Neural crest cell (in vitro differentiated cells): ENCODE measurements around the gene INSYN2A. TPM values are rescaled to one million over a fixed set of nuclear protein-coding genes. Genes with fewer than 3 reads are reported as not detected.

Source experiments
- DNase-seq: peaks from one replicate; pipeline ENCODE4 v3.0.0; 2021; ENCODE audit warnings: low read depth, mixed read lengths, low spot score
- H3K27ac Mint-ChIP-seq: one replicate; pipeline ENCODE4 v1.8.0; 2021; ENCODE audit warnings: mild to moderate bottlenecking, mixed read lengths; ENCODE audit not compliant: unreplicated experiment
- H3K27me3 Mint-ChIP-seq: 2 replicates; pipeline ENCODE4 v1.8.0; 2021; ENCODE audit warnings: low read depth, mild to moderate bottlenecking, mixed read lengths
- H3K36me3 Mint-ChIP-seq: 2 replicates; pipeline ENCODE4 v1.8.0; 2021; ENCODE audit warnings: low read depth, mild to moderate bottlenecking, mixed read lengths
- H3K4me1 Mint-ChIP-seq: 2 replicates; pipeline ENCODE4 v1.8.0; 2021; ENCODE audit warnings: mixed read lengths
- H3K4me3 Mint-ChIP-seq: one replicate; pipeline ENCODE4 v1.8.0; 2021; ENCODE audit warnings: mild to moderate bottlenecking, mixed read lengths
- H3K9me3 Mint-ChIP-seq: 2 replicates; pipeline ENCODE4 v1.8.0; 2021; ENCODE audit warnings: mixed read lengths
- CTCF ChIP-seq: fragments of 200-600 bp; sonication (generic); conservative IDR thresholded peaks from 2 replicates; pipeline ENCODE4 v1.5.0; 2021; ENCODE audit warnings: antibody characterized with exemption, mild to moderate bottlenecking
- total RNA-seq: library from RNA; stranded (reverse); gene quantifications from 2 replicates; pipeline ENCODE4 v1.2.1, GENCODE V29; 2021

The INSYN2A gene
- total RNA-seq, 1 donor from 2014 or later: 0.12 TPM

GRCh38 chr10:127195571-127196281 lies 665 bp downstream of the INSYN2A start:
- H3K9me3 Mint-ChIP-seq: no peaks in the 10 kb centered on the region
- H3K27me3 Mint-ChIP-seq: peaks cover 66% of the 10 kb centered on the region
- DNase-seq: peak; percentile 16
- no peaks in the 10 kb centered on the region for H3K36me3 Mint-ChIP-seq
- H3K4me3 Mint-ChIP-seq: peak overlapping the region; percentile 31
- no peak for TF ChIP-seq CTCF
- H3K4me1 Mint-ChIP-seq: peaks cover 5% of the 10 kb centered on the region
- no peak overlapping the region for H3K27ac Mint-ChIP-seq

GRCh38 chr10:127195041-127195506 lies 1.3 kb downstream of the INSYN2A start:
- H3K4me1 Mint-ChIP-seq: peaks cover 5% of the 10 kb centered on the region
- peaks cover 66% of the 10 kb centered on the region for H3K27me3 Mint-ChIP-seq
- TF ChIP-seq CTCF: no peak
- no peaks in the 10 kb centered on the region for H3K9me3 Mint-ChIP-seq
- no peaks in the 10 kb centered on the region for H3K36me3 Mint-ChIP-seq
- no peak overlapping the region for H3K27ac Mint-ChIP-seq
- peak; percentile 8 for DNase-seq
- peak overlapping the region; percentile 71 for H3K4me3 Mint-ChIP-seq

- no peaks in the 10 kb centered on the region for H3K36me3 Mint-ChIP-seq
- no peak overlapping the region for H3K27ac Mint-ChIP-seq
- peaks cover 64% of the 10 kb centered on the region for H3K27me3 Mint-ChIP-seq
- no peak for DNase-seq
- peak overlapping the region; percentile 71 for H3K4me3 Mint-ChIP-seq
- peaks cover 5% of the 10 kb centered on the region for H3K4me1 Mint-ChIP-seq
- H3K9me3 Mint-ChIP-seq: no peaks in the 10 kb centered on the region
- no peak for TF ChIP-seq CTCF
These were observed 1.8 kb downstream of the INSYN2A start for GRCh38 chr10:127194599-127194998.

- Mint-ChIP-seq H3K9me3 (no peaks in the 10 kb centered on the region), H3K36me3 (no peaks in the 10 kb centered on the region), H3K27ac (no peak overlapping the region), H3K27me3 (peaks cover 64% of the 10 kb centered on the region), H3K4me3 (peak overlapping the region; percentile 71), H3K4me1 (peaks cover 5% of the 10 kb centered on the region)
- no peak for TF ChIP-seq CTCF
- no peak for DNase-seq
These were observed 2.3 kb downstream of the INSYN2A start for GRCh38 chr10:127194111-127194510.

- TF ChIP-seq CTCF: no peak
- H3K4me3 Mint-ChIP-seq: no peak overlapping the region
- H3K36me3 Mint-ChIP-seq: no peaks in the 10 kb centered on the region
- H3K4me1 Mint-ChIP-seq: peaks cover 5% of the 10 kb centered on the region
- DNase-seq: no peak
- H3K9me3 Mint-ChIP-seq: no peaks in the 10 kb centered on the region
- H3K27ac Mint-ChIP-seq: no peak overlapping the region
- H3K27me3 Mint-ChIP-seq: peaks cover 60% of the 10 kb centered on the region
These were observed 3.3 kb downstream of the INSYN2A start for GRCh38 chr10:127193125-127193524.
